ENCODE measurements around the gene PFN3.

PFN3 gene

DNA sequence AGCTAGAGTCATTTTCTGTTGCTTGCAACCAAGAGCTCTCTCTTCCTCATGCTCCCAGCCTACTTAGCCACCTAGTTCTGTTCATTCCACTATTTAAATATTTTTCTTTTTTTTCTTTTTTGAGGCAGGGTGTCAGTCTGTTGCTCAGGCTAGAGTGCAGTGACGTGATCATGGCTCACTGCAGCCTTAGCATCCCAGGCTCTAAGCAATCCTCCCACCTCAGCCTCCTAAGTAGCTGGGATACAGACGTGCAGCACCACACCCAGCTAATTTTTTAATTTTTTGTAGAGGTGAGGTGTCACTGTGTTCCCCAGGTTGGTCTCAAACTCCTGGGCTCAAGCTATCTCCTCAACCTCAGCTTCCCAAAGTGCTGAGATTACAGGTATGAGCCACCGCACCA lies 14.0 kb upstream of the PFN3 start:
- Mint-ChIP-seq H3K27ac (no peak overlapping the region), H3K4me3 (no peak overlapping the region), H3K36me3 (no peaks in the 10 kb centered on the region), H3K4me1 (peaks cover 27% of the 10 kb centered on the region), H3K27me3 (no peaks in the 10 kb centered on the region), H3K9me3 (no peaks in the 10 kb centered on the region)

DNA sequence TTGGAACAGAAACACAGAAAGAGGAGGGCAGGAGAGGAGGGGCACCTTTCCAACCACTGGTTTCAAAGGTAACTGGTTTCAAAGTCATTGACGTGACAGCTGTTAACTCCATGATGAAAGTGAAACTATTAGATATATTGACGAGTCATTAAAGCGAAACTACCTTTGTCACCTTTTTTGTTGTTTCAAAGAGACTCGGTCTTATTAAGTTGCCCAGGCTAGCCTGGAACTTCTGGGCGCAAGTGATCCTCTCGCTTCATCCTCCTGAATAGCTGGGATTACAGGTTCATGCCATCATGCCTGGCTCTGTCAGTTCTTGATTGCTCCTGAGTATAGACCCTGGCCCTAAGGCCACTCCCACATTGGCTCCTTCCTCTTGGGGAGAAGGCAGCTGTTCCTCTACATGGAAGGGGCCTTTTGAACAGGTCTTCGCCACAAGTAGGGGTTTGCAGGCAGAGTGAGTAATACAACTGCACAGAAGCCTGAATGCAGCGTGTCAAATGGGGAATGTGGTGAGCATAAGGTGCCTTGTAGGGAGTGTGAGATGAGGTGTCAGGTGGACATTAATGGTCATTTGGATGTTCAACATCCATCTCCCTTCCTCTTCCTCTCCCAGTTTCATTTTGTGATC lies 12.3 kb upstream of the PFN3 start:
- no peaks in the 10 kb centered on the region for H3K36me3 Mint-ChIP-seq
- H3K27me3 Mint-ChIP-seq: no peaks in the 10 kb centered on the region
- peaks cover 27% of the 10 kb centered on the region for H3K4me1 Mint-ChIP-seq
- H3K4me3 Mint-ChIP-seq: no peak overlapping the region
- no peaks in the 10 kb centered on the region for H3K9me3 Mint-ChIP-seq
- H3K27ac Mint-ChIP-seq: no peak overlapping the region

DNA sequence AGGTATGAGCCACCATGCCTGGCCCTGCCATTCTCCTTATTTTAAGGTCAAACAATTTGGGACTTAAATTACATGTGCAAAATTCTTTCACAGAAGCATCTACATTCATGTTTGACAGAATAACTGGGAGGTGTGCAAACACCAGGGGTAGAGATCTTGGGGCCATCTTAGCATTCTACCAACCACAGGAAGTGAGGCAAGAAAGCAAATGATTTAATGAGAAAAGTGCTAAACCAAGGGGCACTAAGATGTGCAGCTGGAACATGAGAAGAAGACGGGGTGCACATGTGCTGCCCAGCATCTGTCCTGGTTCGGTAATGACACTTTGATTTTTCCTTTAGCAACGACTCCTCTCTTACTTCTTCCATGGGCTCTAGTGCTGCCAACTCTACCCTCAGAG lies 10.1 kb upstream of the PFN3 start:
- Mint-ChIP-seq H3K4me1 (peaks cover 23% of the 10 kb centered on the region), H3K27me3 (no peaks in the 10 kb centered on the region), H3K27ac (peak overlapping the region; percentile 43), H3K4me3 (no peak overlapping the region), H3K9me3 (no peaks in the 10 kb centered on the region), H3K36me3 (no peaks in the 10 kb centered on the region)

DNA sequence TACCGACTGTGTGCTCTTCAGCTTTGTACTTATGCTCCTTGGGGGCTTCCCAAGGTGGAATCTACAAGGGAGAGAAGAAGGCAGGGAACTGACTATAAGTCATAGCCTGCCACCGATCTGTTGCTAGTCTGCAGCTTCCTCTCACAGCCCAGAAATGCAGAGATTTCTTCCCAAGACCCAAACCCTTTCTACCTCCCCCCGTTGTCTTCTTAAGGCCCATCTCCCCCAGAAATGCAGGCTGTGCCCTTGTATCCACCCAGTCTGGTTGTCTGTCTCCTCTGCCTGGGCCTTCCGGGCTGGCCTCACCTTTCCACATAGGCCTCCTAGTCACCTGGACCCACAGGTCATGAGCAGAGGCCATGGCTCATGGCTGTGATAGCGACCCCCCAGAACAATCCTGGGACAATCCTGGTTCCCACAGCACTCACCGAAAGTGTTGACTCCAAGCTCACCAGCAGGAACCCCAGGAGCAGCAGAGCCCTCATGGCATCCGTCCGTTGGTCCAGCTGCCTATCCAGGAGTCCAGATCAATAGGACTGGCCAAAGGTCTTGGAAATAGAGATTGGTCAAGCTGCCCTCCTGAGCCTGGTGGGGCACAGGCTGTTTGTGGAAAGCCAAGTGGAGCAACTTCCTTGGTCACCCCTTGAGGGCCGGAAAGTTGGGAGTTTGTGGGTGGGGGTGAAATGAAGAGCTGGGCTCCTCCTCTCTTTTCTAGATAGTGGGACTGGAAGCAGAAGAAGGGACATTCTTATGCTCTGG lies 8.8 kb upstream of the PFN3 start, which contains the start of gene F12:
F12 (minus strand) TSS at position 522 of the 759 bp plus-strand sequence; CDS start at position 485, 37 bp downstream.
- no peak within 1 kb of the TSS for H3K4me3 Mint-ChIP-seq
- peaks cover 26% of the 10 kb centered on the region for H3K4me1 Mint-ChIP-seq
- no peak within 1 kb of the TSS for H3K27ac Mint-ChIP-seq
- no peaks in the 10 kb centered on the region for H3K36me3 Mint-ChIP-seq
- H3K27me3 Mint-ChIP-seq: no peaks in the 10 kb centered on the region
- H3K9me3 Mint-ChIP-seq: no peaks in the 10 kb centered on the region

GRCh38 chr5:177405805-177406204 lies 5.3 kb upstream of the PFN3 start:
- H3K36me3 Mint-ChIP-seq: no peaks in the 10 kb centered on the region
- H3K27ac Mint-ChIP-seq: no peak overlapping the region
- no peaks in the 10 kb centered on the region for H3K9me3 Mint-ChIP-seq
- peaks cover 25% of the 10 kb centered on the region for H3K4me1 Mint-ChIP-seq
- no peak overlapping the region for H3K4me3 Mint-ChIP-seq
- peaks cover 5% of the 10 kb centered on the region for H3K27me3 Mint-ChIP-seq

- Mint-ChIP-seq H3K27ac (no peak overlapping the region), H3K9me3 (no peaks in the 10 kb centered on the region), H3K4me1 (peaks cover 20% of the 10 kb centered on the region), H3K36me3 (no peaks in the 10 kb centered on the region), H3K27me3 (peaks cover 5% of the 10 kb centered on the region), H3K4me3 (peak overlapping the region; percentile 30)
Measured at GRCh38 chr5:177405312-177405711, 4.9 kb upstream of the PFN3 start.

GRCh38 chr5:177404641-177405179 lies 4.2 kb upstream of the PFN3 start:
- Mint-ChIP-seq H3K27ac (peak overlapping the region; percentile 62), H3K36me3 (no peaks in the 10 kb centered on the region), H3K4me3 (peak overlapping the region; percentile 54), H3K4me1 (peaks cover 20% of the 10 kb centered on the region), H3K27me3 (peaks cover 5% of the 10 kb centered on the region), H3K9me3 (no peaks in the 10 kb centered on the region)

GRCh38 chr5:177403792-177404640 lies 3.6 kb upstream of the PFN3 start:
- Mint-ChIP-seq H3K27me3 (peaks cover 5% of the 10 kb centered on the region), H3K36me3 (no peaks in the 10 kb centered on the region), H3K4me3 (peak overlapping the region; percentile 81), H3K4me1 (peaks cover 20% of the 10 kb centered on the region), H3K27ac (no peak overlapping the region), H3K9me3 (no peaks in the 10 kb centered on the region)

- Mint-ChIP-seq H3K4me3 (peak overlapping the region; percentile 81), H3K4me1 (peaks cover 20% of the 10 kb centered on the region), H3K27me3 (peaks cover 5% of the 10 kb centered on the region), H3K36me3 (no peaks in the 10 kb centered on the region), H3K9me3 (no peaks in the 10 kb centered on the region), H3K27ac (peak overlapping the region; percentile 51)
Measured at GRCh38 chr5:177403102-177403791, 2.8 kb upstream of the PFN3 start.

DNA sequence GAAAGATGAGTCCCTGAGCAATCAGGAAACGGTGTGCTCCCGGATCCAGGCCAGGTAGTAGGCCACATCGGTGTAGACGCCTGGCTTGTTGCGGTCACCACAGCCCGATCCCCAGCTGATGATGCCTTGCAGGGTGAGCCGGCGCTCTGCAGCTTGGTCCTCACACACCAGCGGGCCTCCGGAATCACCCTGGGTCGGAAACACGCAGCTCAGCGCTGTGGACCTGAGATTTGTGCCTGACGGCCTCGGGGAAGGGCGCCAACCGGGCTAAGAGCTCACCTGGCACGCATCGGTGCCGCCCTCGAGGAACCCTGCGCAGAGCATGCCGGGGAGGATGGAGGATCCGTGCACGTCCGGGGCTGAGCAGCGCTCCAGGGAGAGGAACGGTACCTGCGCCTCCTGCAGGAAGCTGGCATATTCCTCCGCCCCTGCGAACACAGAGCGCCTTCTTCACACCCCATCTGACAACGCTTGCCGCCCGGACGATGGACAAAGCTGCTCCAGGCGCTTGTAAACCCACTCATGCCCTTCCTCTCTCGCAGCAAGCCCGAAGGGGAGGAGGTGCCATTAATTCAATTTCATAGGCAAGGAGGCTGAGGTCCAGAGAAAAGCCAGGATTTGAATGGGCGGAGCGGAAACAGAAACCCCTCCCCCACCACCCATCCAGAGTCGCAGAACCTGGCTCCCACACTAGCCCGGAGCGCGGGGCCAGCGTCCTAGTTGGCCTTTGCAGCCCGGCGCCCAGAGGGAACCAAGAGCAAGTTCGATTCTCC lies 2.0 kb upstream of the PFN3 start:
- peak overlapping the region; percentile 51 for H3K27ac Mint-ChIP-seq
- no peaks in the 10 kb centered on the region for H3K36me3 Mint-ChIP-seq
- H3K27me3 Mint-ChIP-seq: peaks cover 5% of the 10 kb centered on the region
- H3K4me1 Mint-ChIP-seq: peaks cover 20% of the 10 kb centered on the region
- no peaks in the 10 kb centered on the region for H3K9me3 Mint-ChIP-seq
- H3K4me3 Mint-ChIP-seq: peak overlapping the region; percentile 81

- no peaks in the 10 kb centered on the region for H3K9me3 Mint-ChIP-seq
- H3K36me3 Mint-ChIP-seq: no peaks in the 10 kb centered on the region
- peaks cover 7% of the 10 kb centered on the region for H3K4me1 Mint-ChIP-seq
Measured at GRCh38 chr5:177397875-177398390, 2.5 kb downstream of the PFN3 start.

DNA sequence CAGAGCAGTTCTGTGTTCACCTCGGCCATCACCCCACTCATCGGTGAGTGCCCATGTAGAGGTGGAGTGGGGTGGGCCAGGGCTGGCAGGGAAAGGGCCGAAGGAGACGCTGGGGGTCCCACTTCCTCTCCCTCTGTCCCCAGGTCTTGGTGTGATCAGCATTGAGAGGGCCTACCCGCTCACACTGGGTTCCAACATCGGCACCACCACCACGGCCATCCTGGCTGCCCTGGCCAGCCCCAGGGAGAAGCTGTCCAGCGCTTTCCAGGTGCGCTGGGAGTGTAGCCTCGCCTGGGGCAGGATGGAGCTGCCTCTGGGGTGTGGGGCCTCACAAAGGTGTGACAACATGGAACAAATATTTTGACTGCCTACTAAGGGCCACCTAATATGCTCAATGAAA lies 3.7 kb downstream of the PFN3 start:
- Mint-ChIP-seq H3K4me3 (no peak overlapping the region), H3K27ac (no peak overlapping the region), H3K4me1 (no peaks in the 10 kb centered on the region), H3K36me3 (no peaks in the 10 kb centered on the region), H3K27me3 (peaks cover 4% of the 10 kb centered on the region), H3K9me3 (no peaks in the 10 kb centered on the region)

More at GRCh38 chr5:177397875-177398390, 2.5 kb downstream of the PFN3 start:
- Mint-ChIP-seq H3K4me3 (no peak overlapping the region), H3K27ac (no peak overlapping the region), H3K27me3 (peaks cover 5% of the 10 kb centered on the region)

DNA sequence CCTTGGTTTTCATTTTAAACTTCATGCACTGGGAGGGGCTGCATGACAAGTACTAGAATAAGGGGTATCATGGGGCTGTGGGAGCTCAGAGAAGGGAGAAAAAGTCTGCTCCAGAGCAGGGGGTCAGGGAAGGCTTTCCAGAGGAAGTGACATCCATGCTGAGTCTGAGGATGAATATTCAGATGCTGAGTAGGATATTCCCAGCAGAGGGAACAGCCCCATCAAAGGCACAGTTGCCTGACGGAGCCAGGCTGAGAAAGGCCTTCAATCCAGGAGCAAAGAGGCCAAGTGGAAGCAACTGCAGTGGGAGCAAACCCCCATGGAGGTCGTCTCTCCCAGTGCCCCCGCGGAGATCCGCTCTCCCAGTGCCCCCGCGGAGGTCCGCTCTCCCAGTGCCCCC lies 4.4 kb downstream of the PFN3 start:
- H3K27me3 Mint-ChIP-seq: no peaks in the 10 kb centered on the region
- no peak overlapping the region for H3K27ac Mint-ChIP-seq
- H3K4me1 Mint-ChIP-seq: peaks cover 5% of the 10 kb centered on the region
- H3K9me3 Mint-ChIP-seq: no peaks in the 10 kb centered on the region
- no peak overlapping the region for H3K4me3 Mint-ChIP-seq
- no peaks in the 10 kb centered on the region for H3K36me3 Mint-ChIP-seq

DNA sequence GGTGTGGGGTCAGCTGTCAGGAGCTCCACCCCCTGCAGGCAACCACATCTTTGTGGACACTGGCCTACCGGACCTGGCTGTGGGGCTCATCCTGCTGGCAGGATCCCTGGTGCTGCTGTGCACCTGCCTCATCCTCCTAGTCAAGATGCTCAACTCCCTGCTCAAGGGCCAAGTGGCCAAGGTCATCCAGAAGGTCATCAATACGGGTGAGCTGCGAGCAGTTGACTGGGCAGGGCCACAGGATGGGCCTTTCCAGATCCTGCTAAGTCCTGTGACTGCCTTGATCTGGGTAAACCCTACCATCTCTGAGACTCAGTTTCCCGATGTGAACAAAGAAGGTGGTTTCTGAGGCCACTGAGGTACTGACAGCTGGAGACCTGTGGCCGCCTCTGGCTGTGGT lies 6.5 kb downstream of the PFN3 start:
- no peaks in the 10 kb centered on the region for H3K9me3 Mint-ChIP-seq
- peaks cover 25% of the 10 kb centered on the region for H3K4me1 Mint-ChIP-seq
- no peak overlapping the region for H3K27ac Mint-ChIP-seq
- H3K36me3 Mint-ChIP-seq: no peaks in the 10 kb centered on the region
- no peaks in the 10 kb centered on the region for H3K27me3 Mint-ChIP-seq
- no peak overlapping the region for H3K4me3 Mint-ChIP-seq
